ENCODE data around the gene DRICH1. TPM values are rescaled to one million over a fixed set of nuclear protein-coding genes. Genes with fewer than 3 reads are reported as not detected.
"Not testable (repeated sequence)": the region's sequence is repeated elsewhere in the genome, so short reads cannot be mapped to it uniquely, and the experiment has no call there.

The DRICH1 gene
- total RNA-seq, 2 donors from 2014 or later: 0.35 to 0.79 TPM

GRCh38 chr22:23574877-23575276, 57.2 kb downstream of the DRICH1 start:
- intact Hi-C loops (cut with DNase I): no loop called here
- Histone ChIP-seq H3K9ac (ENCODE audit: low read depth in 2 of 2, low read length in 2 of 2) (no peak overlapping the region), H3K4me3 (no peak overlapping the region), H3K27ac (no peak overlapping the region), H3K4me1 (no peaks in the 10 kb centered on the region), H3K27me3 (no peaks in the 10 kb centered on the region), H3K36me3 (no peaks in the 10 kb centered on the region), H3K9me3 (no peaks in the 10 kb centered on the region)
- no peak for TF ChIP-seq CTCF (IDR thresholded peaks at IDR 0.05)
- no peak for DNase-seq

- TF ChIP-seq CTCF (IDR thresholded peaks at IDR 0.05): no peak
- Histone ChIP-seq H3K27ac (no peak overlapping the region), H3K27me3 (no peaks in the 10 kb centered on the region), H3K4me3 (no peak overlapping the region), H3K36me3 (no peaks in the 10 kb centered on the region), H3K9ac (ENCODE audit: low read depth in 2 of 2, low read length in 2 of 2) (no peak overlapping the region), H3K4me1 (no peaks in the 10 kb centered on the region), H3K9me3 (no peaks in the 10 kb centered on the region)
- intact Hi-C loops (cut with DNase I): no loop called here
- no peak for DNase-seq
Observed at GRCh38 chr22:23574371-23574811, 57.7 kb downstream of the DRICH1 start.

- H3K4me1 ChIP-seq; H3K9ac ChIP-seq (ENCODE audit: low read depth in 2 of 2, low read length in 2 of 2); DNase-seq; H3K36me3 ChIP-seq; H3K27ac ChIP-seq; H3K27me3 ChIP-seq; intact Hi-C loops (cut with DNase I); H3K9me3 ChIP-seq; H3K4me3 ChIP-seq: not testable (repeated sequence)
Observed at GRCh38 chr22:23573701-23574235, 58.4 kb downstream of the DRICH1 start.

GRCh38 chr22:23573106-23573505, 59.0 kb downstream of the DRICH1 start:
- H3K4me3 ChIP-seq; H3K27ac ChIP-seq; H3K4me1 ChIP-seq; H3K9ac ChIP-seq (ENCODE audit: low read depth in 2 of 2, low read length in 2 of 2); H3K9me3 ChIP-seq; H3K27me3 ChIP-seq; H3K36me3 ChIP-seq; DNase-seq; intact Hi-C loops (cut with DNase I): not testable (repeated sequence)

GRCh38 chr22:23571486-23571885, 60.6 kb downstream of the DRICH1 start:
- no peaks in the 10 kb centered on the region for H3K9me3 ChIP-seq
- H3K9ac ChIP-seq (ENCODE audit: low read depth in 2 of 2, low read length in 2 of 2): no peak overlapping the region
- peaks cover 7% of the 10 kb centered on the region for H3K27me3 ChIP-seq
- no peaks in the 10 kb centered on the region for H3K36me3 ChIP-seq
- H3K4me1 ChIP-seq: no peaks in the 10 kb centered on the region
- intact Hi-C loops (cut with DNase I): no loop called here
- TF ChIP-seq CTCF (IDR thresholded peaks at IDR 0.05): no peak
- no peak for DNase-seq
- no peak overlapping the region for H3K4me3 ChIP-seq
- H3K27ac ChIP-seq: no peak overlapping the region

GRCh38 chr22:23570681-23571080, 61.4 kb downstream of the DRICH1 start:
- DNase-seq: no peak
- H3K36me3 ChIP-seq: no peaks in the 10 kb centered on the region

More at GRCh38 chr22:23570681-23571080, 61.4 kb downstream of the DRICH1 start:
- Histone ChIP-seq H3K9ac (ENCODE audit: low read depth in 2 of 2, low read length in 2 of 2) (no peak overlapping the region), H3K4me3 (no peak overlapping the region), H3K27me3 (peaks cover 15% of the 10 kb centered on the region), H3K4me1 (no peaks in the 10 kb centered on the region), H3K9me3 (no peaks in the 10 kb centered on the region), H3K27ac (no peak overlapping the region)
- no peak for TF ChIP-seq CTCF (IDR thresholded peaks at IDR 0.05)
- intact Hi-C loops (cut with DNase I): no loop called here
